ACC112 (cell line): Measurements from ENCODE around the gene RPS17.

Experiments
- H2AFZ ChIP-seq: fragments of 200-600 bp; sonication (generic); one replicate; pipeline ENCODE4 v1.6.0; 2017; ENCODE audit warnings: antibody characterized with exemption, low read length; ENCODE audit not compliant: unreplicated experiment
- H3K27ac ChIP-seq: fragments of 200-600 bp; sonication (generic); 2 replicates; pipeline ENCODE4 v1.5.1; 2014; ENCODE audit warnings: low read depth, mild to moderate bottlenecking, antibody characterized with exemption, low read length, moderate library complexity
- H3K27me3 ChIP-seq: fragments of 200-600 bp; sonication (generic); 2 replicates; pipeline ENCODE4 v1.6.1; 2014; ENCODE audit warnings: mild to moderate bottlenecking, antibody characterized with exemption, low read length, moderate library complexity, mixed read lengths; ENCODE audit not compliant: insufficient read depth
- H3K36me3 ChIP-seq: fragments of 200-600 bp; sonication (generic); 2 replicates; pipeline ENCODE4 v1.6.1; 2016; ENCODE audit warnings: mild to moderate bottlenecking, antibody characterized with exemption, low read length, moderate library complexity, mixed read lengths; ENCODE audit not compliant: insufficient read depth
- H3K4me1 ChIP-seq: fragments of 200-600 bp; sonication (generic); one replicate; pipeline ENCODE4 v1.6.1; 2016; ENCODE audit warnings: low read length, mixed read lengths; ENCODE audit not compliant: insufficient read depth, unreplicated experiment, control insufficient read depth
- H3K4me3 ChIP-seq: fragments of 200-600 bp; sonication (generic); 2 replicates; pipeline ENCODE4 v1.5.1; 2014; ENCODE audit warnings: mild to moderate bottlenecking, low read depth, low read length
- H3K79me2 ChIP-seq: fragments of 200-600 bp; sonication (generic); one replicate; pipeline ENCODE4 v1.6.0; 2016; ENCODE audit warnings: low read length; ENCODE audit not compliant: control insufficient read depth, unreplicated experiment, insufficient read depth

The RPS17 gene

GRCh38 chr15:82568986-82569385, 28.7 kb upstream of the RPS17 start:
- H3K27me3 ChIP-seq = no peaks in the 10 kb centered on the region
- H3K4me3 ChIP-seq = no peak overlapping the region
- H3K4me1 ChIP-seq = peaks cover 26% of the 10 kb centered on the region
- H3K27ac ChIP-seq = no peak overlapping the region
- no peaks in the 10 kb centered on the region for H3K79me2 ChIP-seq
- H3K36me3 ChIP-seq = no peaks in the 10 kb centered on the region
- H2AFZ ChIP-seq = no peak overlapping the region

DNA sequence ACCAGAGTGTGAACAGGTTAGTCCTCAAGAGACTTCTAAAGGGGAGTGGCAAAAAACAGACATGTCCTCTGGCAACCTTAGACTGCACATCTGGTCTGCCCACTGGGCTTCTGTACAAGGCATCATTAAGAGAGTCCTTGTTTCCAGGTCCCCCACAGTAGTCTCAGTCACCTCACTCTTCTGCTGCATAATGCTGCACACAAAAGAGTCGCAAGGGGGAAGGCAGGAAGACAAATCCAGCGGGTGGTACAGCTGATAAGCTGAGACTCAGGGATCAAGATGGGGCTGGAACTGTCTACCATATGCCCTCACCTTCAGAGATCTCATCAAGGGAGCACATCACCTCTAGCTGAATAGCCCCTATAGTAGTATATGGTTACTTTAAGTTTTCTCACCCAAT, 27.4 kb upstream of the RPS17 start:
- Histone ChIP-seq H3K36me3 (no peaks in the 10 kb centered on the region), H3K4me3 (no peak overlapping the region), H2AFZ (no peak overlapping the region), H3K27me3 (no peaks in the 10 kb centered on the region), H3K79me2 (no peaks in the 10 kb centered on the region), H3K27ac (no peak overlapping the region), H3K4me1 (peaks cover 26% of the 10 kb centered on the region)

DNA sequence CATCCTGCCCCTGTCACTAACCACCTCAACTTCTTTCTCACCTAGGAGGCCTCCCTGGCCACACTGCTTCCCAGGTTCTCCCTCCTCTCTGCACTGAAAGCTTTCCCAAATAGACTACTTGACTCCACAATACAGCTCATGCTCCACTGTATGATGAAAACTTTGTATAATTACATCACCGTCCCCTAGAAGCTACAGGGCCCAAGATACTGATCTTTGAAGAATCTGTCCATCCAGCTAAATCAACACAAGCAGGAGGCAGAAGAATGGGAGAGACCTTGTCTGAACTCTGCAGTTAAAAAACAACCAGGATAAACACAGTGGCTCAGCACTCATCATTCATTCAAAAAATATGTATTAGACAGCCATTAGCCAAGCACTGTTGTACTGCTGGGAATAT, 26.4 kb upstream of the RPS17 start:
- H2AFZ ChIP-seq = no peak overlapping the region
- no peak overlapping the region for H3K4me3 ChIP-seq
- H3K27me3 ChIP-seq = no peaks in the 10 kb centered on the region
- H3K79me2 ChIP-seq = no peaks in the 10 kb centered on the region
- H3K36me3 ChIP-seq = no peaks in the 10 kb centered on the region
- peak overlapping the region; percentile 26; the same call in 1 of the 2 replicates for H3K27ac ChIP-seq
- peaks cover 21% of the 10 kb centered on the region for H3K4me1 ChIP-seq

DNA sequence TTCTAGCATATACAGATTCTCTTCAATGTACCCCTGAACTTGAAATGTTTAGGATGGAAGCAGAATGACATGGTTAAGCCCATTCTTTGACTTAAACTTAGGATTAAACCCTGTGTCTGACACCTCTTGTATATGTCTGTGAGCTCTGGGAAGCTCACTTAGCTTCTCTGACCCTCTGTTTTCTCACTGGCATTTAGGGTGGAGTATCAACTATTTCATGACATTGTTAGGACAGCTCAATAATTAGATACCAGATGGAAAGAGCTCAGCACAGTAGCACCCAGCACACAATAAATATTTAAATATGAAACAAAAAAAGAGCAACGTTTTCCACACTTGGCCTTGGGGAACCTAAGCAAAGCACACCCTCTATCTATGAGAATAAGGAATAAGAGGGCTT, 18.2 kb upstream of the RPS17 start:
- Histone ChIP-seq H2AFZ (no peak overlapping the region), H3K36me3 (no peaks in the 10 kb centered on the region), H3K27ac (no peak overlapping the region), H3K4me3 (no peak overlapping the region), H3K4me1 (peaks cover 11% of the 10 kb centered on the region), H3K79me2 (no peaks in the 10 kb centered on the region), H3K27me3 (no peaks in the 10 kb centered on the region)

DNA sequence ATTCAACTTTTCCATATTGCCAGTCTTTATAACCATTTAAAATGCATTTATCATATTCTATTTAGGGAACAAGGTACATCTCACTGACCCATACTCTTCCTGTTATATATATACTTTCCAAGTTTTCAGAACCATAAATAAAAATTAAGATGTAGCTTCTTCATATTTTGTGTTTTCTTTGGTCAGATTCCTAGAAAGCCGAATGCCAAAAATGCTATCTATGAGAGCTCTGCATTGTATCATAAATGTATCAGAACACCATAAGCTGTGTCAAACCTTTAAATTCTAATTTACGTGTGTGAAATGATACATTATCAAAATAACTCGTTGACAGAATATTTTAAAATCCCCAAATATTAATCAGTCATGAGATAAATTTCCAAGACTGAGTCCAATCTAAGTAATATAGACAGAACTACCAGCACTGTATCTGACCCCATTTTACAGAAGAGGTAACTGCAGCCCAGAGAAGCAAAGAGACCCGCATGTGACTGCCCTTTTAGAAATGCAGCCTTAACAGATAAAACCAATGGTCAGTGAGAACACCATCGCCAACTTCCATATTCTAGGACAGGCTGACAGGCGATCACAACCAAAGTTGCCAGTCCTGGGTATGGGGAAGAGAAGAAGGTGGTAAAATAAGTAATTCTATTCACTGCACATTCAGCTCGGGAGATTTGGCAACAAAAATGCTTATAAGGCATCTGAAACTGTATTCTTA, 16.2 kb upstream of the RPS17 start:
- H3K36me3 ChIP-seq = no peaks in the 10 kb centered on the region
- no peak overlapping the region for H3K4me3 ChIP-seq
- no peaks in the 10 kb centered on the region for H3K79me2 ChIP-seq
- H3K27me3 ChIP-seq = no peaks in the 10 kb centered on the region
- H3K27ac ChIP-seq = no peak overlapping the region
- no peak overlapping the region for H2AFZ ChIP-seq
- peaks cover 11% of the 10 kb centered on the region for H3K4me1 ChIP-seq

GRCh38 chr15:82554849-82555248, 14.6 kb upstream of the RPS17 start:
- Histone ChIP-seq H3K79me2 (no peaks in the 10 kb centered on the region), H3K27ac (peak overlapping the region; percentile 25), H2AFZ (no peak overlapping the region), H3K27me3 (no peaks in the 10 kb centered on the region), H3K4me1 (peaks cover 11% of the 10 kb centered on the region), H3K36me3 (no peaks in the 10 kb centered on the region), H3K4me3 (no peak overlapping the region)

GRCh38 chr15:82554351-82554750, 14.1 kb upstream of the RPS17 start:
- no peak overlapping the region for H2AFZ ChIP-seq
- peaks cover 11% of the 10 kb centered on the region for H3K4me1 ChIP-seq
- no peak overlapping the region for H3K4me3 ChIP-seq
- H3K27me3 ChIP-seq = no peaks in the 10 kb centered on the region
- no peaks in the 10 kb centered on the region for H3K79me2 ChIP-seq
- H3K36me3 ChIP-seq = no peaks in the 10 kb centered on the region
- peak overlapping the region; percentile 25 for H3K27ac ChIP-seq

DNA sequence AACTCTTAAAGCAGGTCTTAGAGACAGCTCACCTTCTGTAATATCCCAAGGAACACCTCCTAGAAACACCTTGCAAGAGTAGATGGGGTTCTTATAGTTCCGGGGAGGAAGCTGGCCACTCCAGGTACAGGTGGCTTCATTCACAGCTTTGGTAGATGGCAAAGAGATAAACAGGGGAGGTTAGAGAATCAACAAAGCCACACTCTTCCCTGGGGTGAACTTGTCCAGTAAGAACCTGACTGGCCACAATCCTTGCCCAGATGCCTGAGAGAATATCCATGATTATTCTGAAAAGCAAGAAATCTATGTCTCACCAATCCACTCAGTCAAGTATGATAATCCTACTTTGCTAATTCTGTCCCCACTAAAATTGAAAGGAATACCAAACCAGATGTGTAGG, 13.6 kb upstream of the RPS17 start:
- Histone ChIP-seq H3K4me1 (peaks cover 11% of the 10 kb centered on the region), H3K27ac (no peak overlapping the region), H3K36me3 (no peaks in the 10 kb centered on the region), H3K27me3 (no peaks in the 10 kb centered on the region), H3K4me3 (no peak overlapping the region), H2AFZ (no peak overlapping the region), H3K79me2 (no peaks in the 10 kb centered on the region)

DNA sequence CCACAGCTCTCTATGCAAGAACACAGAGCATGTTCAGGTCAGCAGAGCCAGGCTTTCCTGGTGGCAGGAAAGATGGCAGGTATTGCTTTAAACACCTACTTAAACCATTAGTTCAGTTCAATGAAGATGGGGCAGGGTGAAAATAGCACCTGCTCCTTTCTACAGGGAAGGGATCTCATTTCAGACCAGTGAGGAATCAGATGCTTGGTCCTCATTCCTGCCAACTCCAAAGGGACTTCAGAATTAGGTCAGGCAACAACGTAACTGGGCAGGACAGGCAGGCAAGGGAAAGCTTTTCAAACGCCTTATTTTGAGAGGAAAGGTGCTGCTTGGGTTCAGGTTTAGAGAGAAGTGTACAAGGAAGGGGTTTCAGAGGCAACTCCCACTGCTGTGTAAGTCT, 12.6 kb upstream of the RPS17 start:
- Histone ChIP-seq H3K4me3 (no peak overlapping the region), H3K79me2 (no peaks in the 10 kb centered on the region), H3K36me3 (no peaks in the 10 kb centered on the region), H3K4me1 (peaks cover 11% of the 10 kb centered on the region), H3K27me3 (no peaks in the 10 kb centered on the region), H3K27ac (no peak overlapping the region), H2AFZ (no peak overlapping the region)

GRCh38 chr15:82551646-82552247, 11.5 kb upstream of the RPS17 start:
- Histone ChIP-seq H3K4me1 (peaks cover 11% of the 10 kb centered on the region), H3K27ac (no peak overlapping the region), H3K27me3 (no peaks in the 10 kb centered on the region), H3K79me2 (no peaks in the 10 kb centered on the region), H3K4me3 (no peak overlapping the region), H3K36me3 (no peaks in the 10 kb centered on the region), H2AFZ (no peak overlapping the region)

- H3K79me2 ChIP-seq = no peaks in the 10 kb centered on the region
- H3K27me3 ChIP-seq = no peaks in the 10 kb centered on the region
- no peaks in the 10 kb centered on the region for H3K36me3 ChIP-seq
- H3K4me3 ChIP-seq = no peak overlapping the region
- H2AFZ ChIP-seq = no peak overlapping the region
- H3K4me1 ChIP-seq = peaks cover 5% of the 10 kb centered on the region
- H3K27ac ChIP-seq = no peak overlapping the region
Observed at GRCh38 chr15:82549199-82549665, 9.0 kb upstream of the RPS17 start.
